WTC11 (cell line): ENCODE data around the gene WSB1.

ENCODE experiments used
- CTCF ChIP-seq: fragments of 200-600 bp; IDR thresholded peaks from 2 replicates; pipeline ENCODE4 v1.8.0; 2022; ENCODE audit warnings: antibody characterized with exemption
- IRF2 ChIP-seq: sonication (generic); formaldehyde crosslinking; IDR thresholded peaks from 2 replicates; pipeline ENCODE4 v1.8.0; 2022; ENCODE audit warnings: low read depth, missing genetic modification reagents, borderline replicate concordance
- NFYB ChIP-seq: sonication (generic); formaldehyde crosslinking; conservative IDR thresholded peaks from 2 replicates; pipeline ENCODE4 v1.8.0; 2022; ENCODE audit warnings: low read depth, missing genetic modification reagents
- NR2C2 ChIP-seq: sonication (generic); formaldehyde crosslinking; IDR thresholded peaks from 2 replicates; pipeline ENCODE4 v1.8.0; 2022; ENCODE audit warnings: mild to moderate bottlenecking, missing genetic modification reagents
- TEAD4 ChIP-seq: sonication (generic); formaldehyde crosslinking; IDR thresholded peaks from 2 replicates; pipeline ENCODE4 v1.8.0; 2022; ENCODE audit warnings: mild to moderate bottlenecking, missing genetic modification reagents
- ZNF219 ChIP-seq: sonication (generic); formaldehyde crosslinking; IDR thresholded peaks from 2 replicates; pipeline ENCODE4 v1.8.0; 2023; ENCODE audit warnings: missing genetic modification reagents, mild to moderate bottlenecking, borderline replicate concordance
- TF ChIP-seq, protein P1 (sequence below): sonication (generic); formaldehyde crosslinking; IDR thresholded peaks from 2 replicates; pipeline ENCODE4 v1.8.0; 2022; ENCODE audit warnings: mild to moderate bottlenecking, missing genetic modification reagents
- TF ChIP-seq, protein P2 (sequence below): sonication (generic); formaldehyde crosslinking; IDR thresholded peaks from 2 replicates; pipeline ENCODE4 v1.8.1; 2022; ENCODE audit warnings: low read depth, mild to moderate bottlenecking, moderate library complexity, missing genetic modification reagents, borderline replicate concordance

DNA sequence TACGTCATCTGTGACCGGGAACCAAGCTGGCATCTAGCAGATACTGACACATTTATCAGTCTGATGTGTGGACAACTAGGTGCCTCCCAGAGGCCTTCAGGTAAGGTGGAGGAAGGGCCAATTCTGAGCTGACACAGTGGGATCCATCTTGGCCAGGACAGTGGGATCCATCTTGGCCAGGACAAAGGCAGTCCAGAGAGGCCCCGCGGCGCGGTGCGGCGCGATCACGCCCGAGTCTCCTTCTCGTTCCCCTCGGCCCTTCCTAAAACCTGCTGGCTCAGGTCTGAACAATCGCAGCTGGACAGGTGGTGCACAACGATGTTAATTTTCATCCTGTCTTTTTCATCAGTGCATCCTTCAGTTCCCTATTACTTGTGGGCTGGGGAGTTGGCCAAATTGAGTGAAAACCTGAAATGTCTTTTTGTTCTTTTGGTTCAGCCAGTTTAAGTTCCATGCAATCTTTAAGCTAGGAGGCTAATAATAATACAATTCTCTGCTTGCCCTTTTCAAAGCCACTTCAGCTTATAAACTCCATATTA lies 486 bp upstream of the WSB1 start:
- TF ChIP-seq, protein P1, sequence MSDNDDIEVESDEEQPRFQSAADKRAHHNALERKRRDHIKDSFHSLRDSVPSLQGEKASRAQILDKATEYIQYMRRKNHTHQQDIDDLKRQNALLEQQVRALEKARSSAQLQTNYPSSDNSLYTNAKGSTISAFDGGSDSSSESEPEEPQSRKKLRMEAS (CRISPR knock-in tag), result no peak
- TF ChIP-seq NR2C2 (CRISPR knock-in tag), result no peak
- TF ChIP-seq CTCF, result no peak
- no peak for TF ChIP-seq IRF2
- no peak for TF ChIP-seq NFYB (CRISPR knock-in tag)
- no peak for TF ChIP-seq ZNF219 (CRISPR knock-in tag)
- TF ChIP-seq, protein P2, sequence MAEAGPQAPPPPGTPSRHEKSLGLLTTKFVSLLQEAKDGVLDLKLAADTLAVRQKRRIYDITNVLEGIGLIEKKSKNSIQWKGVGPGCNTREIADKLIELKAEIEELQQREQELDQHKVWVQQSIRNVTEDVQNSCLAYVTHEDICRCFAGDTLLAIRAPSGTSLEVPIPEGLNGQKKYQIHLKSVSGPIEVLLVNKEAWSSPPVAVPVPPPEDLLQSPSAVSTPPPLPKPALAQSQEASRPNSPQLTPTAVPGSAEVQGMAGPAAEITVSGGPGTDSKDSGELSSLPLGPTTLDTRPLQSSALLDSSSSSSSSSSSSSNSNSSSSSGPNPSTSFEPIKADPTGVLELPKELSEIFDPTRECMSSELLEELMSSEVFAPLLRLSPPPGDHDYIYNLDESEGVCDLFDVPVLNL (CRISPR knock-in tag), result no peak
- no peak for TF ChIP-seq TEAD4
